Vagina (tissue), 2 donors: Measurements from ENCODE around the gene ARFRP1. TPM values are rescaled to one million over a fixed set of nuclear protein-coding genes. Genes with fewer than 3 reads are reported as not detected.

Experiments used
- DNase-seq, 2 donors: peaks; one replicate each; pipeline ENCODE4 v3.0.0-alpha.2; 2017; ENCODE audit errors: extremely low spot score in 2 of 2
- H3K27ac ChIP-seq: fragments of 200-600 bp; sonication (generic); one replicate; pipeline ENCODE4 v1.5.1; 2019
- H3K27me3 ChIP-seq: fragments of 200-600 bp; sonication (generic); one replicate; pipeline ENCODE4 v1.5.1; 2019
- H3K36me3 ChIP-seq, 2 donors: fragments of 200-600 bp; sonication (generic); one replicate each; pipeline ENCODE4 v1.5.1; 2017 to 2019
- H3K4me1 ChIP-seq: fragments of 200-600 bp; sonication (generic); one replicate; pipeline ENCODE4 v1.5.1; 2019
- H3K4me3 ChIP-seq, 2 donors: fragments of 200-600 bp; sonication (generic); 1 replicate in 1 of 2; 2 replicates in 1 of 2; pipeline ENCODE4 v1.5.1; 2016 to 2019
- H3K9me3 ChIP-seq: fragments of 200-600 bp; sonication (generic); one replicate; pipeline ENCODE4 v1.5.1; 2019
- POLR2A ChIP-seq, 2 donors: fragments of 450-650 bp; IDR thresholded peaks; one replicate each; pipeline ENCODE4 v1.6.1; 2017; ENCODE audit warnings: antibody characterized with exemption in 2 of 2, mild to moderate bottlenecking in 2 of 2, moderate library complexity in 2 of 2
- POLR2AphosphoS5 ChIP-seq, 2 donors: sonication (generic); formaldehyde crosslinking; IDR thresholded peaks; one replicate each; pipeline ENCODE4 v1.9.0; 2017; ENCODE audit warnings: antibody characterized with exemption in 2 of 2, mild to moderate bottlenecking in 2 of 2, low read depth in 1 of 2; ENCODE audit not compliant: insufficient read depth in 1 of 2
- intact Hi-C: fragments of 100-400 bp; cut with DNase I; formaldehyde crosslinking; loops from one replicate; pipeline ENCODE4 v1.15.1; 2023
- total RNA-seq: library from RNA; depleted of rRNA; stranded (reverse); fragments of >200 nt; gene quantifications from one replicate; pipeline ENCODE4 v1.2.3, GENCODE V29; 2016
- TF ChIP-seq, protein P1 (sequence below), 3 experiments: fragments of 450-650 bp in 2 of 3; fragments of 200-600 bp in 1 of 3; sonication (generic) in 1 of 3; IDR thresholded peaks; one replicate each; pipeline ENCODE4 v1.5.1; 2017 to 2019; ENCODE audit warnings: antibody characterized with exemption in 3 of 3, mild to moderate bottlenecking in 2 of 3, moderate library complexity in 2 of 3

Gene ARFRP1, protein sequence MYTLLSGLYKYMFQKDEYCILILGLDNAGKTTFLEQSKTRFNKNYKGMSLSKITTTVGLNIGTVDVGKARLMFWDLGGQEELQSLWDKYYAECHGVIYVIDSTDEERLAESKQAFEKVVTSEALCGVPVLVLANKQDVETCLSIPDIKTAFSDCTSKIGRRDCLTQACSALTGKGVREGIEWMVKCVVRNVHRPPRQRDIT
- total RNA-seq: 30.9 TPM

DNA sequence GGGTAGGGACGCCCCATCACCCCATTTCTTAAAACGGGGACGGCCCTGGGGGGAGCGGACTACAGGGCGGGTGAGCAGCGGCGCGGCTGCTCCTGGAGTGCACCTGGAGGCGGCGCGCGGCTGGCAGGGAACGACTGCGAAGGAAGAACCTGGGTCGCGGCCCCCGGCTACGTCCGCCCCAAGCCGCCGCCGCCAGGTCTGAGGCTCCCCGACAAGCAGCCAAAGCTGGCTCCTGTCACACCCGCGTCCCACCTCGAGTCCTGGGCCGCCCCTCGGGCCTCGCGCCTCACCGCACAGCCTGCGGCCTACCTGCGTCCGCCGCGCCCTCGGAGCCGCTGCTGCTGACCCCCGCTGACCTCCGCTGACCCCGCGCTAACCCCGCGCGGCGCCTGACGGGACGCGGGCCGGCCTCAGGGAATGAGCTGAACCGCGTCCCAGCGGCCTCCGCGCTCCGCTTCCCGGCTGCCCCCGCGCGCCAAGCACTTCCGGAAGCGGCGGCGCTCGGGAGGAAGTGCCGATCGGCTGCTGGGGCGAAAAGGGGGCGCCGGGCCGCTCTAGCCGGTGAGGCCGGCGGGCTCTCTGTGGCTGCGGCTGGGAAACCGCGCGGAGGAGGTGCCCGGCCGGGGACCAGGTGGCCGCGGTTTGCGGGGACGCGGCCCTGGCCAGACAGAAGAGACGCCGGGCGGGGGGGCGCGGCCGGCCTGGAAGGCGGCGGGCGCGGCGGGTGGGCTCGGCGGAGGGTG, at the start of gene ARFRP1, which contains the start of gene ZGPAT:
ARFRP1 (minus strand) TSS at position 419 of the 743 bp plus-strand sequence. CDS start 885 bp downstream, outside the sequence.
ZGPAT (plus strand) TSS at position 482 of the 743 bp plus-strand sequence. CDS start 542 bp downstream, outside the sequence.
- Histone ChIP-seq H3K36me3 (peaks cover 4 to 32% of the 10 kb centered on the region in 2 donors), H3K9me3 (no peaks in the 10 kb centered on the region), H3K4me3 (peak within 1 kb of the TSS; percentile 91 to 93), H3K27me3 (no peaks in the 10 kb centered on the region), H3K27ac (peak within 1 kb of the TSS; percentile 82), H3K4me1 (peaks cover 30% of the 10 kb centered on the region)
- TF ChIP-seq, protein P1, sequence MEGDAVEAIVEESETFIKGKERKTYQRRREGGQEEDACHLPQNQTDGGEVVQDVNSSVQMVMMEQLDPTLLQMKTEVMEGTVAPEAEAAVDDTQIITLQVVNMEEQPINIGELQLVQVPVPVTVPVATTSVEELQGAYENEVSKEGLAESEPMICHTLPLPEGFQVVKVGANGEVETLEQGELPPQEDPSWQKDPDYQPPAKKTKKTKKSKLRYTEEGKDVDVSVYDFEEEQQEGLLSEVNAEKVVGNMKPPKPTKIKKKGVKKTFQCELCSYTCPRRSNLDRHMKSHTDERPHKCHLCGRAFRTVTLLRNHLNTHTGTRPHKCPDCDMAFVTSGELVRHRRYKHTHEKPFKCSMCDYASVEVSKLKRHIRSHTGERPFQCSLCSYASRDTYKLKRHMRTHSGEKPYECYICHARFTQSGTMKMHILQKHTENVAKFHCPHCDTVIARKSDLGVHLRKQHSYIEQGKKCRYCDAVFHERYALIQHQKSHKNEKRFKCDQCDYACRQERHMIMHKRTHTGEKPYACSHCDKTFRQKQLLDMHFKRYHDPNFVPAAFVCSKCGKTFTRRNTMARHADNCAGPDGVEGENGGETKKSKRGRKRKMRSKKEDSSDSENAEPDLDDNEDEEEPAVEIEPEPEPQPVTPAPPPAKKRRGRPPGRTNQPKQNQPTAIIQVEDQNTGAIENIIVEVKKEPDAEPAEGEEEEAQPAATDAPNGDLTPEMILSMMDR (IDR thresholded peaks at IDR 0.05): no peak
- TF ChIP-seq POLR2AphosphoS5 (IDR thresholded peaks at IDR 0.05; ENCODE audit: insufficient read depth in 1 of 2, low read depth in 1 of 2): peak in 1 of 2 donors; percentile 46
- no peak for TF ChIP-seq POLR2A (IDR thresholded peaks at IDR 0.05)
- DNase-seq: no peak
- intact Hi-C loops: no loop called here

DNA sequence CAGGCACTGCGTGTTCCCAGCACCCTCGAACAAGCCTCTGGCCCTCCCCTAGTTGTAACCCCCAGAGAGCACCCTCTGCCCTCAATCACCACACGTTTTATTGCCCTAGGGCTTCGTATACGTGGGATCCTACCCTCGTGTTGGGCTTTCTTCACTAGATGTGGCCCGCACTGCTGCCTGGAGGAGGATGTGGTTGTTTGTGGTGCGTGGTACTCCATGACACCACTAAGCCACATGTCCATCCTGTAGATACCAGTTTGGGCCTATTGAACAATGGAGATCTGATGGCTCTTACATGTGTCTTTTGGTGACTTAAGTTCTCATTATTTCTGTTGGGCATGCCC, 48.8 kb upstream of the ARFRP1 start:
- H3K27ac ChIP-seq: no peak overlapping the region
- no peak for TF ChIP-seq POLR2A (IDR thresholded peaks at IDR 0.05)
- TF ChIP-seq POLR2AphosphoS5 (IDR thresholded peaks at IDR 0.05; ENCODE audit: insufficient read depth in 1 of 2, low read depth in 1 of 2): no peak
- TF ChIP-seq, protein P1 (IDR thresholded peaks at IDR 0.05): no peak

DNA sequence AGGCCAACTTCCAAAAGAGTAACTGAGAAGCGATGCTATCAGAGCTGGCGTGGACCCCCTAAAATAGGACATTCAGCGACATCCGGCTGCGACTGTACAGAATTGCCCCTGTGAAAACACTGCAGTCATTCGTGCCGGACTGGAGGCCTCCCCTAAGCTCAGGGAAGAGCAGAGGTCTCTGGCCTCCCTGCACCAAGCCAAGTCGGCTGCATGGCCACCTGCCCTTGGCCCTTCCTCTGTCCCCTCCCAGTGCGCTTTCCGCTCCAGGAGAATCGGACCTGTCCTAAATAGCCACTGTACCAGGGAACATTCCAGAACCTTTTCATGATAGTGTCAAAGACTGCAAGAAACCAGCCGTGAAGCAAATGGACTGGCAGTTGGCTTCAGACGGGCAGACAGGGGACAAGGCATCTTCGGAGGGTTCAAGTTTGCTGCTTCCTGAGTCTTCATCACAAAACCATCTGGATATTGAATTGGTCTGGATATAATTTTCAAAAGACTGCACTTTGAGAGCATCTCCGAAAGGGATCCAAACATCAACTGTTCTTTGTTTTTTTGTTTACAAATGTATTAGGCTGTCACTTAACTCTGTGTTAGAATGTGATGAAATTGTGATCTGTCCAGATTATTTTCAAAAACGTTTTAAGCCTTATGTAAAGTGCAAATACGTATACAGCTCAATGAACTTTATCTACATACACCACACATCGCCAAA, 48.3 kb upstream of the ARFRP1 start:
- no peaks in the 10 kb centered on the region for H3K9me3 ChIP-seq
- no peak overlapping the region for H3K4me3 ChIP-seq
- intact Hi-C loops: no loop called here
- no peak for TF ChIP-seq POLR2A (IDR thresholded peaks at IDR 0.05)
- TF ChIP-seq, protein P1 (IDR thresholded peaks at IDR 0.05): no peak
- TF ChIP-seq POLR2AphosphoS5 (IDR thresholded peaks at IDR 0.05; ENCODE audit: insufficient read depth in 1 of 2, low read depth in 1 of 2): no peak
- H3K4me1 ChIP-seq: no peaks in the 10 kb centered on the region
- H3K36me3 ChIP-seq: no peaks in the 10 kb centered on the region
- no peaks in the 10 kb centered on the region for H3K27me3 ChIP-seq
- H3K27ac ChIP-seq: no peak overlapping the region
- no peak for DNase-seq

More for the DNA sequence above, 48.8 kb upstream of the ARFRP1 start:
- intact Hi-C loops: no loop called here
- no peaks in the 10 kb centered on the region for H3K27me3 ChIP-seq
- no peaks in the 10 kb centered on the region for H3K36me3 ChIP-seq
- no peak for DNase-seq
- H3K4me1 ChIP-seq: no peaks in the 10 kb centered on the region
- H3K4me3 ChIP-seq: no peak overlapping the region
- no peaks in the 10 kb centered on the region for H3K9me3 ChIP-seq

DNA sequence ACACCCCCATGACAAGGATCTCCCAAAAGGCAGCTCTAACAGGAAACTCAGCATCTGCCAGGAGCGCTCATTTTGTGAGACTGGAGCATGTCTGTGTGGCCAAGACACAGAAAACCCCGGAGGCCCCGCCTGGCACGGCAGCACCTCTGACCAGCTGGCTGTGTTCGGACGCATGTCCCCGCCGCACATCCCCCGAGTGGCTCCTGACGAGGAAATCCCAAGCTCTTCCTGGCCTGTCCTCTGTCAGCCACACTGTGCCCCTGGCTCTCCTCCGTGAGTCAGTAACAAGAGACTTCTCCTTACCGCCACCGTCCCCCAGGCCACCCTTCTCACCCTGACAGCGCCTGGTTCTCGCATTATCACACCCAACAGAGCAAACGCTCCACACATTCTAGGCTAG, 46.2 kb upstream of the ARFRP1 start:
- no peaks in the 10 kb centered on the region for H3K36me3 ChIP-seq
- no peak for DNase-seq
- no peak overlapping the region for H3K4me3 ChIP-seq
- intact Hi-C loops: no loop called here
- TF ChIP-seq POLR2AphosphoS5 (IDR thresholded peaks at IDR 0.05; ENCODE audit: insufficient read depth in 1 of 2, low read depth in 1 of 2): no peak
- H3K4me1 ChIP-seq: no peaks in the 10 kb centered on the region
- no peaks in the 10 kb centered on the region for H3K9me3 ChIP-seq
- H3K27me3 ChIP-seq: no peaks in the 10 kb centered on the region
- H3K27ac ChIP-seq: no peak overlapping the region

DNA sequence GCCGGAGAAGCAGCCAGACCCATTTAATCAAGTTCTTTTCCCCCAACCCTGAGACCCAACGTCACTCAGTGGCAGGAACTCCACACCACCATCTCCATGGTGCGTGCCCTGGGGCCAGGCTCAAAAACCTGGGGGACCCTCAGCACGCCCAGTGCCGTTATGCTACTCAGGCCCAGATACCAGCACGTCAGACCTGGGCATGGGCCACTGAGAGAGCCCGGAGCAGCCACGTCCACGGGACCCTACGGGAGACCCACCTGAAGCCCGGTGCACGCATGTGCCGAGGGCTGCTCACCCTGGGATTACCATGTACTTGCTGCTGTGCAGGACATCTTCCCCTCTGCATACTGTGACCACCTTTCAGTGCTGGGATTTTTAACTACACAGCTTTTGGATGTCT, 45.6 kb upstream of the ARFRP1 start:
- no peak overlapping the region for H3K4me3 ChIP-seq
- no peak overlapping the region for H3K27ac ChIP-seq
- TF ChIP-seq POLR2A (IDR thresholded peaks at IDR 0.05) (no peak), POLR2AphosphoS5 (IDR thresholded peaks at IDR 0.05; ENCODE audit: insufficient read depth in 1 of 2, low read depth in 1 of 2) (no peak)
- TF ChIP-seq, protein P1 (IDR thresholded peaks at IDR 0.05): no peak
- H3K27me3 ChIP-seq: no peaks in the 10 kb centered on the region
- intact Hi-C loops: no loop called here
- no peaks in the 10 kb centered on the region for H3K9me3 ChIP-seq
- no peaks in the 10 kb centered on the region for H3K36me3 ChIP-seq
- H3K4me1 ChIP-seq: no peaks in the 10 kb centered on the region
- DNase-seq: no peak
